B cell (primary cell): ENCODE data around the gene VPS11. TPM values are rescaled to one million over a fixed set of nuclear protein-coding genes. Genes with fewer than 3 reads are reported as not detected.

Experiments
- ATAC-seq: fragments of 200-7000 bp; cut with Tn5 transposase; one replicate; pipeline ENCODE4 v1.10.0; 2021; ENCODE audit warnings: low read depth, mild to moderate bottlenecking, moderate number of reproducible peaks, moderate library complexity
- CTCF ChIA-PET: fragments of 350-600 bp; sonication (Branson Sonifier 250); formaldehyde crosslinking; loops from one replicate; lab custom pipeline; 2021; ENCODE audit warnings: antibody characterized with exemption, inconsistent platforms; lab: Charles Lee
- POLR2A ChIA-PET: fragments of 350-600 bp; sonication (Branson Sonifier 250); formaldehyde crosslinking; loops from one replicate; lab custom pipeline; 2021; ENCODE audit warnings: antibody characterized with exemption; lab: Charles Lee
- DNase-seq: peaks from one replicate; pipeline ENCODE4 v3.0.0; 2013
- H2AFZ ChIP-seq: 2 replicates; pipeline ENCODE4 v1.6.1; 2012; ENCODE audit warnings: mild to moderate bottlenecking, low read depth, low read length; ENCODE audit not compliant: insufficient read depth, poor library complexity, severe bottlenecking
- H3K27ac ChIP-seq, 2 donors: 1 replicate in 1 of 2; 2 replicates in 1 of 2; pipeline ENCODE4 v1.5.1; 2012 to 2013; ENCODE audit warnings: low read length in 2 of 2, mild to moderate bottlenecking in 2 of 2, moderate library complexity in 1 of 2
- H3K27me3 ChIP-seq, 4 experiments: fragments of 200-600 bp in 1 of 4; sonication (generic) in 1 of 4; replicated peaks in 1 of 4; 1 replicate in 2 of 4; 2 replicates in 2 of 4; pipeline versions ENCODE4 v1.6.1 to v1.7.0; 2013 to 2016; ENCODE audit warnings: low read length in 3 of 4, mild to moderate bottlenecking in 2 of 4, mixed read lengths in 1 of 4, moderate library complexity in 1 of 4; ENCODE audit not compliant: insufficient read depth in 4 of 4, control insufficient read depth in 3 of 4; ENCODE audit errors: control extremely low read depth in 1 of 4
- H3K36me3 ChIP-seq, 2 experiments: replicated peaks in 1 of 2; 1 replicate in 1 of 2; 2 replicates in 1 of 2; pipeline versions ENCODE4 v1.6.1 to v1.7.1; 2013; ENCODE audit warnings: low read length in 1 of 2; ENCODE audit not compliant: insufficient read depth in 2 of 2, control insufficient read depth in 1 of 2; ENCODE audit errors: control extremely low read depth in 1 of 2, extremely low read depth in 1 of 2
- H3K4me1 ChIP-seq, 2 donors: fragments of 200-600 bp in 1 of 2; sonication (generic) in 1 of 2; 1 replicate in 1 of 2; 2 replicates in 1 of 2; pipeline versions ENCODE4 v1.5.1 to v1.6.1; 2013 to 2017; ENCODE audit warnings: low read length in 2 of 2; ENCODE audit not compliant: control insufficient read depth in 2 of 2, insufficient read depth in 2 of 2
- H3K4me2 ChIP-seq: replicated peaks from 2 replicates; pipeline ENCODE3; 2012; ENCODE audit warnings: mild to moderate bottlenecking, low read depth, low read length; ENCODE audit not compliant: poor library complexity, severe bottlenecking
- H3K4me3 ChIP-seq, 5 experiments: fragments of 200-600 bp in 1 of 5; sonication (generic) in 1 of 5; 1 replicate in 3 of 5; 2 replicates in 2 of 5; pipeline versions ENCODE4 v1.5.1 to v1.7.0; 2011 to 2016; ENCODE audit warnings: low read length in 4 of 5, mild to moderate bottlenecking in 4 of 5, low read depth in 2 of 5, control low read depth in 1 of 5, moderate library complexity in 1 of 5; ENCODE audit not compliant: insufficient read depth in 1 of 5; ENCODE audit errors: control extremely low read depth in 1 of 5, extremely low read depth in 1 of 5
- H3K79me2 ChIP-seq: fragments of 200-600 bp; sonication (generic); one replicate; pipeline ENCODE4 v1.6.0; 2016; ENCODE audit warnings: low read length; ENCODE audit not compliant: control insufficient read depth, insufficient read depth
- H3K9ac ChIP-seq: fragments of 200-600 bp; sonication (generic); 2 replicates; pipeline ENCODE4 v1.6.1; 2017; ENCODE audit warnings: mild to moderate bottlenecking, low read length, moderate library complexity
- H3K9me3 ChIP-seq, 3 donors: one replicate each; pipeline versions ENCODE4 v1.6.1 to v1.7.1; 2013; ENCODE audit warnings: low read length in 2 of 3; ENCODE audit not compliant: control insufficient read depth in 2 of 3, insufficient read depth in 1 of 3; ENCODE audit errors: control extremely low read depth in 1 of 3
- H4K20me1 ChIP-seq: 2 replicates; pipeline ENCODE4 v1.6.0; 2012; ENCODE audit warnings: mild to moderate bottlenecking, low read length; ENCODE audit not compliant: insufficient read depth, control insufficient read depth, poor library complexity, severe bottlenecking
- H3K27ac Mint-ChIP-seq: one replicate; pipeline ENCODE4 v1.8.0; 2021; ENCODE audit warnings: mixed read lengths
- H3K27me3 Mint-ChIP-seq: one replicate; pipeline ENCODE4 v1.8.0; 2021; ENCODE audit warnings: mixed read lengths
- H3K4me1 Mint-ChIP-seq: one replicate; pipeline ENCODE4 v1.8.0; 2021; ENCODE audit warnings: mixed read lengths
- H3K4me3 Mint-ChIP-seq: one replicate; pipeline ENCODE4 v1.8.0; 2021; ENCODE audit warnings: mixed read lengths
- H3K9me3 Mint-ChIP-seq: one replicate; pipeline ENCODE4 v1.8.0; 2022; ENCODE audit warnings: mixed read lengths; ENCODE audit not compliant: insufficient read depth
- EZH2 ChIP-seq: IDR thresholded peaks from 2 replicates; pipeline ENCODE4 v1.6.1; 2012; ENCODE audit warnings: borderline replicate concordance, low read depth, mild to moderate bottlenecking, moderate library complexity, low read length; ENCODE audit not compliant: insufficient read depth, poor library complexity, severe bottlenecking
- WGBS: methylation state at CpG from one replicate; pipeline ENCODE4 v1.1.5; 2013; ENCODE audit warnings: missing lambda C conversion rate; ENCODE audit not compliant: insufficient coverage; 5-methylcytosine and 5-hydroxymethylcytosine counted together
- intact Hi-C: fragments of 100-400 bp; cut with micrococcal nuclease; formaldehyde crosslinking; loops from one replicate; pipeline ENCODE4 v1.10.0; 2022
- polyA plus RNA-seq: library from polyadenylated mRNA; depleted of rRNA; stranded (reverse); fragments of >200 nt; gene quantifications from 2 replicates; pipeline ENCODE4 v1.2.3, GENCODE V29; 2012
- total RNA-seq, 2 donors: library from RNA; stranded (reverse); fragments of 120-200 nt in 1 of 2; gene quantifications; 1 replicate in 1 of 2; 2 replicates in 1 of 2; pipeline versions ENCODE4 v1.2.3 to v1.2.4, GENCODE V29; 2013 to 2022
- TF ChIP-seq, protein P1 (sequence below): fragments of 200-600 bp; IDR thresholded peaks from one replicate; pipeline ENCODE4 v1.8.0; 2022; ENCODE audit warnings: antibody characterized with exemption, mild to moderate bottlenecking

VPS11 gene
- total and polyA plus RNA-seq, 2 donors (not counting 1 experiment from before 2014, with no cell fraction given) = 35.7 to 64.7 TPM

DNA sequence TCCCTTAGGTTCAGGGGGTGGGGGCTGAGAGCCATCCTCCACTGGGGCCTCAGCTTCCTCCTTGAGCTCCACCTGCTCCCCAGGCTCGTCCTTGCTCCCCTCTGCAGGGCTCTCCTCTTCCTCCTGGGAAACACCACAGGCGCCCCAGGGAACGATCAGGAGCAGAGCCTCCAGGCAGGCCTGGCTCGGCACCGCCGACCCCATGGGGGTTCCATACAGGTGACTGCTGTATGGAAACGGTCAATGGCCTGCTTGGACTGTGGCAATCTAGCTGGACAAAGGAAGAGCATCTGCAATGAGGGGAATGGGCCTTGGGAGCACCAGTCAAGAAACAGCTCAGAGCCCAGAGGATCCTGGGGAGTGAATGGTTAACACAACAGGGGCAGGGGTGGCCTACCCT is 18.5 kb upstream of the VPS11 start:
- peaks cover 21% of the 10 kb centered on the region for H3K4me1 Mint-ChIP-seq
- Histone ChIP-seq H3K4me1 (peaks cover 10 to 13% of the 10 kb centered on the region in 2 donors), H3K79me2 (no peaks in the 10 kb centered on the region), H3K4me2 (no peak overlapping the region), H3K9me3 (no peaks in the 10 kb centered on the region), H3K27me3 (no peaks in the 10 kb centered on the region), H3K4me3 (no peak overlapping the region), H3K36me3 (peaks cover 0 to 67% of the 10 kb centered on the region in 2 experiments), H3K27ac (no peak overlapping the region), H3K9ac (no peak overlapping the region), H4K20me1 (no peaks in the 10 kb centered on the region), H2AFZ (no peak overlapping the region)
- WGBS = 91% methylated on average over 6 of the region's 7 CpGs
- intact Hi-C loops = no loop called here
- no peak for DNase-seq
- H3K9me3 Mint-ChIP-seq = no peaks in the 10 kb centered on the region
- POLR2A ChIA-PET = interaction anchor here (0.6 kb wide), 1 partner anchor 9 kb away, joined by 5 read pairs; no protein-coding TSS in a partner anchor
- CTCF ChIA-PET = no interaction called here
- H3K27ac Mint-ChIP-seq = no peak overlapping the region
- TF ChIP-seq EZH2 = no peak
- TF ChIP-seq, protein P1, sequence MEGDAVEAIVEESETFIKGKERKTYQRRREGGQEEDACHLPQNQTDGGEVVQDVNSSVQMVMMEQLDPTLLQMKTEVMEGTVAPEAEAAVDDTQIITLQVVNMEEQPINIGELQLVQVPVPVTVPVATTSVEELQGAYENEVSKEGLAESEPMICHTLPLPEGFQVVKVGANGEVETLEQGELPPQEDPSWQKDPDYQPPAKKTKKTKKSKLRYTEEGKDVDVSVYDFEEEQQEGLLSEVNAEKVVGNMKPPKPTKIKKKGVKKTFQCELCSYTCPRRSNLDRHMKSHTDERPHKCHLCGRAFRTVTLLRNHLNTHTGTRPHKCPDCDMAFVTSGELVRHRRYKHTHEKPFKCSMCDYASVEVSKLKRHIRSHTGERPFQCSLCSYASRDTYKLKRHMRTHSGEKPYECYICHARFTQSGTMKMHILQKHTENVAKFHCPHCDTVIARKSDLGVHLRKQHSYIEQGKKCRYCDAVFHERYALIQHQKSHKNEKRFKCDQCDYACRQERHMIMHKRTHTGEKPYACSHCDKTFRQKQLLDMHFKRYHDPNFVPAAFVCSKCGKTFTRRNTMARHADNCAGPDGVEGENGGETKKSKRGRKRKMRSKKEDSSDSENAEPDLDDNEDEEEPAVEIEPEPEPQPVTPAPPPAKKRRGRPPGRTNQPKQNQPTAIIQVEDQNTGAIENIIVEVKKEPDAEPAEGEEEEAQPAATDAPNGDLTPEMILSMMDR = no peak
- H3K4me3 Mint-ChIP-seq = no peak overlapping the region
- ATAC-seq = no peak
- no peaks in the 10 kb centered on the region for H3K27me3 Mint-ChIP-seq

DNA sequence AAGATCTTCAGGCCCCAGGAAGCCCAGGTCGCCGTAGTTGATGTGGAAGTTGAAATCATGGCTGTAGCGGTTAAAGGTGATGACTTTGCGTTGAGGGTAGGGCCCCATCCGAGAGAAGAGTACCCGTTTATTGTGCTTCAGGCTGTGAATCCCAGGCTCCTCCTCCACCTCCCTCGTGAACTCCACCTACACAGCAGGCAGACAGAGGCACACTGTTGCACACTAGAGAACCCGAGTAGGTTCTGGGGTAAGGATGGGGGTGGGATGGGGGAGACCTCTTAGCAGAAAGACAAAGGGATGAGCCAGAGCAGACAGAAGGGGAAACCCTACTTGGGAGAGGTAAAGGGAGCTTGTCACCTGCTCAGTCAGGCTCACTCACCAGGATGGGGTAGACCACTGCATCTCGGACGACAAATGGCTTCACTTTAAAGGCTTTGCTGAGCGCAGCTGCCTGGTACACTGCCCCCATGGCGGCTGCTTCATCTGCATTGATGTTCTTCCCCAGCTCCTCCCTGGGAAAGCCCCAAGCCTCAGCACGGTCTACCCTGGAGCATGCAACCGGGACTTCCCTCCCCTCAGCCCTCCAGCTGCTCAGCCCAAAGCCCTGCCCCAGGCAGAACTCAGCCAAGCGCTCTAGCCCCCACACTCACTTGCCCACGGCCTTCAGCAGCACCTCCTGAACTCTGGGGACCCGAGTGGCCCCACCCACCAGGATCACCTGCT is 16.0 kb upstream of the VPS11 start:
- intact Hi-C loops = no loop called here
- DNase-seq = peak; percentile 77
- peak; percentile 72 for ATAC-seq
- peaks cover 0 to 71% of the 10 kb centered on the region in 2 experiments for H3K36me3 ChIP-seq
- peaks cover 20% of the 10 kb centered on the region for H3K79me2 ChIP-seq
- ChIA-PET POLR2A (interaction anchor here (0.7 to 0.8 kb wide), 2 partner anchors 16 to 21 kb away, joined by 3 read pairs; partner anchors contain the start of genes SLC37A4 and VPS11), CTCF (interaction anchor here (0.8 to 1.2 kb wide), 3 partner anchors 16 to 33 kb away, joined by 3 read pairs; partner anchors contain the start of genes TRAPPC4 and VPS11)
- H2AFZ ChIP-seq = no peak overlapping the region
- TF ChIP-seq, protein P1 = no peak
- no peak for TF ChIP-seq EZH2
- Mint-ChIP-seq H3K27me3 (no peaks in the 10 kb centered on the region), H3K27ac (peak overlapping the region; percentile 67), H3K9me3 (no peaks in the 10 kb centered on the region), H3K4me3 (peak overlapping the region; percentile 37), H3K4me1 (peaks cover 33% of the 10 kb centered on the region)
- no peak overlapping the region for H3K9ac ChIP-seq
- H4K20me1 ChIP-seq = no peaks in the 10 kb centered on the region
- no peak overlapping the region for H3K4me3 ChIP-seq
- peaks cover 19 to 28% of the 10 kb centered on the region in 2 donors for H3K4me1 ChIP-seq
- H3K9me3 ChIP-seq = no peaks in the 10 kb centered on the region
- H3K27me3 ChIP-seq = no peaks in the 10 kb centered on the region
- H3K4me2 ChIP-seq = peak overlapping the region; percentile 42
- peak overlapping the region in 1 of 2 donors; percentile 44 for H3K27ac ChIP-seq
- WGBS = 32% methylated on average over 10 of the region's 17 CpGs
